ENCODE data around the gene TRIM9. TPM values are rescaled to one million over a fixed set of nuclear protein-coding genes. Genes with fewer than 3 reads are reported as not detected.
A peak's percentile ranks its signal among the peaks of the same experiment; 100 is the strongest.

The TRIM9 gene
- total and polyA plus RNA-seq, 9 of the 15 experiments (the other 6 are each of a cell fraction or from before 2014, with no cell fraction given): 0.03 to 0.15 (median 0.04) TPM; not detected in 4

GRCh38 chr14:50944647-50945413, 150.1 kb downstream of the TRIM9 start (continued):
- TF ChIP-seq, protein P1, sequence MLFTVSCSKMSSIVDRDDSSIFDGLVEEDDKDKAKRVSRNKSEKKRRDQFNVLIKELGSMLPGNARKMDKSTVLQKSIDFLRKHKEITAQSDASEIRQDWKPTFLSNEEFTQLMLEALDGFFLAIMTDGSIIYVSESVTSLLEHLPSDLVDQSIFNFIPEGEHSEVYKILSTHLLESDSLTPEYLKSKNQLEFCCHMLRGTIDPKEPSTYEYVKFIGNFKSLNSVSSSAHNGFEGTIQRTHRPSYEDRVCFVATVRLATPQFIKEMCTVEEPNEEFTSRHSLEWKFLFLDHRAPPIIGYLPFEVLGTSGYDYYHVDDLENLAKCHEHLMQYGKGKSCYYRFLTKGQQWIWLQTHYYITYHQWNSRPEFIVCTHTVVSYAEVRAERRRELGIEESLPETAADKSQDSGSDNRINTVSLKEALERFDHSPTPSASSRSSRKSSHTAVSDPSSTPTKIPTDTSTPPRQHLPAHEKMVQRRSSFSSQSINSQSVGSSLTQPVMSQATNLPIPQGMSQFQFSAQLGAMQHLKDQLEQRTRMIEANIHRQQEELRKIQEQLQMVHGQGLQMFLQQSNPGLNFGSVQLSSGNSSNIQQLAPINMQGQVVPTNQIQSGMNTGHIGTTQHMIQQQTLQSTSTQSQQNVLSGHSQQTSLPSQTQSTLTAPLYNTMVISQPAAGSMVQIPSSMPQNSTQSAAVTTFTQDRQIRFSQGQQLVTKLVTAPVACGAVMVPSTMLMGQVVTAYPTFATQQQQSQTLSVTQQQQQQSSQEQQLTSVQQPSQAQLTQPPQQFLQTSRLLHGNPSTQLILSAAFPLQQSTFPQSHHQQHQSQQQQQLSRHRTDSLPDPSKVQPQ (CRISPR knock-in tag; IDR thresholded peaks at IDR 0.05; ENCODE audit: borderline replicate concordance): no peak
- TF ChIP-seq SUPT5H (IDR thresholded peaks at IDR 0.05) (no peak), ZNF785 (CRISPR knock-in tag; IDR thresholded peaks at IDR 0.05) (no peak), ZNF263 (CRISPR knock-in tag; IDR thresholded peaks at IDR 0.05; ENCODE audit: borderline replicate concordance) (no peak), SRSF1 (IDR thresholded peaks at IDR 0.05; ENCODE audit: low read depth, low read length) (no peak), ADNP (tag; IDR thresholded peaks at IDR 0.05) (no peak), YY1 (IDR thresholded peaks at IDR 0.05; ENCODE audit: borderline replicate concordance in 1 of 3, control insufficient read depth in 1 of 3, extremely low read depth in 1 of 3, insufficient read depth in 3 of 3, insufficient read length in 1 of 3, insufficient replicate concordance in 2 of 3, low read depth in 1 of 3, low read length in 2 of 3) (no peak), NFE2L1 (tag; IDR thresholded peaks at IDR 0.05; ENCODE audit: borderline replicate concordance, low read depth) (no peak), KLF10 (CRISPR knock-in tag; IDR thresholded peaks at IDR 0.05) (no peak), U2AF1 (optimal IDR thresholded peaks at IDR 0.05; ENCODE audit: low read depth, low read length) (no peak), ZNF551 (CRISPR knock-in tag; IDR thresholded peaks at IDR 0.05) (no peak), ZNF644 (tag; IDR thresholded peaks at IDR 0.05; ENCODE audit: low read depth) (no peak), HEY1 (CRISPR knock-in tag; IDR thresholded peaks at IDR 0.05; ENCODE audit: borderline replicate concordance) (no peak), JUNB (CRISPR knock-in tag; conservative IDR thresholded peaks at IDR 0.05) (no peak), SETDB1 (IDR thresholded peaks at IDR 0.05; ENCODE audit: low read length) (no peak), RBM25 (IDR thresholded peaks at IDR 0.05; ENCODE audit: low read depth, low read length, severe bottlenecking) (no peak), MEF2D (tag; conservative IDR thresholded peaks at IDR 0.05; ENCODE audit: low read depth) (no peak), RBFOX2 (IDR thresholded peaks at IDR 0.05; ENCODE audit: low read depth, low read length) (no peak), ZNF830 (CRISPR knock-in tag; IDR thresholded peaks at IDR 0.05) (no peak), GTF2A2 (tag; IDR thresholded peaks at IDR 0.05) (no peak), NFIC (IDR thresholded peaks at IDR 0.05) (0 out of 2 replicates have a peak, but pooled peaks have one; percentile 6), NUFIP1 (IDR thresholded peaks at IDR 0.05; ENCODE audit: partially characterized antibody) (no peak), FIP1L1 (IDR thresholded peaks at IDR 0.05; ENCODE audit: low read depth, low read length, poor library complexity, severe bottlenecking) (no peak), NRF1 (conservative IDR thresholded peaks at IDR 0.05 in 1 of 2, IDR thresholded peaks at IDR 0.05 in 1 of 2) (no peak), CXXC5 (CRISPR knock-in tag; IDR thresholded peaks at IDR 0.05) (0 out of 2 replicates have a peak, but pooled peaks have one; percentile 6), ZNF75A (CRISPR knock-in tag; IDR thresholded peaks at IDR 0.05) (no peak), ZNF140 (CRISPR knock-in tag; IDR thresholded peaks at IDR 0.05) (no peak), POLR2AphosphoS5 (IDR thresholded peaks at IDR 0.05; ENCODE audit: control insufficient read depth, insufficient read depth, low read depth, low read length) (no peak)

Measured in K562 (cell line).